ENCODE data around the gene CASD1. TPM values are rescaled to one million over a fixed set of nuclear protein-coding genes. Genes with fewer than 3 reads are reported as not detected.

CASD1 gene
- polyA plus RNA-seq, 1 donor (not counting 4 experiments of a cell fraction or from before 2014, with no cell fraction given) = 7.1 TPM

DNA sequence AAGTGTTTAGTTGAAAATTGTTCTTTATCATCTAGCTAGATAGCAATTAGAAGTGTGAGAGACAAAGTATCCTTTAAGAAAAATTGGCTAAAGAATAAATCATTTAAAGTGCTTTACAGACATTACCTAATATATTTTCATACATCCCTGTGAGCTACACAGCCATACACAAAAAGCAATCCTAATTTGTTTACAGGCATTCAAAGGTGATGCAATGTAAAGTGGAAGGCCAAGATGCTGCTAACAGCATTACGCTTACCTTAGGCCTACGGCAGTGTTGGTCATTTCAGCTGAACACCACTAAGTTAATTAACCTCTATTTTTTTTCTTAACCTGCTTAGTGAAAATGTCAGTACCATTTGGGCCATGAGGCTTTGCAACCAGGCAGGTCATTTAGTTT, 10.7 kb upstream of the CASD1 start:
- Histone ChIP-seq H3K9ac (ENCODE audit: control insufficient read depth, extremely low read depth, insufficient read depth, low read length) (no peak overlapping the region), H3K4me2 (ENCODE audit: control insufficient read depth, extremely low read depth, insufficient read depth, low read depth, low read length) (no peak overlapping the region), H3K4me3 (ENCODE audit: control insufficient read depth in 2 of 3, extremely low read depth in 1 of 3, insufficient read depth in 2 of 3, low read depth in 1 of 3, low read length in 3 of 3) (no peak overlapping the region), H4K20me1 (ENCODE audit: control insufficient read depth, extremely low read depth, insufficient read depth, low read length) (no peaks in the 10 kb centered on the region), H3K9me3 (ENCODE audit: control insufficient read depth, low read depth, low read length) (no peaks in the 10 kb centered on the region), H3K27ac (ENCODE audit: control insufficient read depth, insufficient read depth, low read length) (no peak overlapping the region), H3K27me3 (ENCODE audit: control insufficient read depth, extremely low read depth, insufficient read depth, low read length) (no peaks in the 10 kb centered on the region), H2AFZ (ENCODE audit: control insufficient read depth, low read length) (no peak overlapping the region), H3K36me3 (ENCODE audit: control insufficient read depth in 2 of 2, extremely low read depth in 1 of 2, insufficient read depth in 2 of 2, low read length in 2 of 2) (no peaks in the 10 kb centered on the region), H3K79me2 (ENCODE audit: control insufficient read depth, insufficient read depth, low read length) (no peaks in the 10 kb centered on the region), H3K9me1 (ENCODE audit: control insufficient read depth, extremely low read depth, insufficient read depth, low read length) (no peaks in the 10 kb centered on the region), H3K4me1 (ENCODE audit: control insufficient read depth, extremely low read depth, insufficient read depth, low read length) (no peaks in the 10 kb centered on the region)
- dilution Hi-C loops (cut with MboI; ENCODE audit: extremely low pct_ligation_motif_present, low sequenced_read_pairs) = no loop called here
- TF ChIP-seq, protein P1, sequence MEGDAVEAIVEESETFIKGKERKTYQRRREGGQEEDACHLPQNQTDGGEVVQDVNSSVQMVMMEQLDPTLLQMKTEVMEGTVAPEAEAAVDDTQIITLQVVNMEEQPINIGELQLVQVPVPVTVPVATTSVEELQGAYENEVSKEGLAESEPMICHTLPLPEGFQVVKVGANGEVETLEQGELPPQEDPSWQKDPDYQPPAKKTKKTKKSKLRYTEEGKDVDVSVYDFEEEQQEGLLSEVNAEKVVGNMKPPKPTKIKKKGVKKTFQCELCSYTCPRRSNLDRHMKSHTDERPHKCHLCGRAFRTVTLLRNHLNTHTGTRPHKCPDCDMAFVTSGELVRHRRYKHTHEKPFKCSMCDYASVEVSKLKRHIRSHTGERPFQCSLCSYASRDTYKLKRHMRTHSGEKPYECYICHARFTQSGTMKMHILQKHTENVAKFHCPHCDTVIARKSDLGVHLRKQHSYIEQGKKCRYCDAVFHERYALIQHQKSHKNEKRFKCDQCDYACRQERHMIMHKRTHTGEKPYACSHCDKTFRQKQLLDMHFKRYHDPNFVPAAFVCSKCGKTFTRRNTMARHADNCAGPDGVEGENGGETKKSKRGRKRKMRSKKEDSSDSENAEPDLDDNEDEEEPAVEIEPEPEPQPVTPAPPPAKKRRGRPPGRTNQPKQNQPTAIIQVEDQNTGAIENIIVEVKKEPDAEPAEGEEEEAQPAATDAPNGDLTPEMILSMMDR (optimal IDR thresholded peaks at IDR 0.05 in 1 of 3, IDR thresholded peaks at IDR 0.05 in 1 of 3, conservative IDR thresholded peaks at IDR 0.05 in 1 of 3; ENCODE audit: extremely low read depth in 1 of 3, insufficient read depth in 2 of 3, low read length in 3 of 3) = no peak
- no peak for TF ChIP-seq EZH2 (IDR thresholded peaks at IDR 0.05; ENCODE audit: low read length)
- DNase-seq (ENCODE audit: low read depth, low spot score) (no peak), FAIRE-seq (no peak)

DNA sequence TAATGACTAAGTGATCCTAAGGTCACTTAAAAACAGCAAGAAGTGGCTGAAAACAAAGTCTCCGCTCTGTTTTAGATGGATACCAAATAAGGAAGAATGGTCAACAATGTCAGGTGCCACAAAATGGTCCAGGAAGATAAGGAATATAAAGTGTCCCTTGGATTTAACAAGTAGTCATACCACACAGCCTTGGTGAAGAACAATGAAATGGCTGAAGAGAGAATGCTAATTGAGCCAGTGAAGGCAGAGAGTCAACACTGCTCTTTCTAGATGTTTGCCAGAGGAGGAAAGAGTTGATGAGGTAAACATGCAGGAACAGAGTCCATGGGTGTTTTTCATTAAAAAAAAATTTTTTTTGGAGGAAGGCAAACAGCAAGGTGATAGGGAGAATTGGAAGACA, 2.1 kb upstream of the CASD1 start:
- Histone ChIP-seq H3K36me3 (ENCODE audit: control insufficient read depth in 2 of 2, extremely low read depth in 1 of 2, insufficient read depth in 2 of 2, low read length in 2 of 2) (no peaks in the 10 kb centered on the region), H3K27me3 (ENCODE audit: control insufficient read depth, extremely low read depth, insufficient read depth, low read length) (no peaks in the 10 kb centered on the region), H3K79me2 (ENCODE audit: control insufficient read depth, insufficient read depth, low read length) (no peaks in the 10 kb centered on the region), H4K20me1 (ENCODE audit: control insufficient read depth, extremely low read depth, insufficient read depth, low read length) (no peaks in the 10 kb centered on the region), H3K9me3 (ENCODE audit: control insufficient read depth, low read depth, low read length) (no peaks in the 10 kb centered on the region), H2AFZ (ENCODE audit: control insufficient read depth, low read length) (no peak overlapping the region), H3K4me3 (ENCODE audit: control insufficient read depth in 2 of 3, extremely low read depth in 1 of 3, insufficient read depth in 2 of 3, low read depth in 1 of 3, low read length in 3 of 3) (no peak overlapping the region), H3K4me1 (ENCODE audit: control insufficient read depth, extremely low read depth, insufficient read depth, low read length) (peaks cover 14% of the 10 kb centered on the region), H3K4me2 (ENCODE audit: control insufficient read depth, extremely low read depth, insufficient read depth, low read depth, low read length) (no peak overlapping the region), H3K9ac (ENCODE audit: control insufficient read depth, extremely low read depth, insufficient read depth, low read length) (no peak overlapping the region), H3K27ac (ENCODE audit: control insufficient read depth, insufficient read depth, low read length) (no peak overlapping the region), H3K9me1 (ENCODE audit: control insufficient read depth, extremely low read depth, insufficient read depth, low read length) (no peaks in the 10 kb centered on the region)
- dilution Hi-C loops (cut with MboI; ENCODE audit: extremely low pct_ligation_motif_present, low sequenced_read_pairs) = no loop called here
- no peak for DNase-seq (ENCODE audit: low read depth, low spot score)
- TF ChIP-seq, protein P1 (optimal IDR thresholded peaks at IDR 0.05 in 1 of 3, IDR thresholded peaks at IDR 0.05 in 1 of 3, conservative IDR thresholded peaks at IDR 0.05 in 1 of 3; ENCODE audit: extremely low read depth in 1 of 3, insufficient read depth in 2 of 3, low read length in 3 of 3) = no peak
- TF ChIP-seq EZH2 (IDR thresholded peaks at IDR 0.05; ENCODE audit: low read length) = no peak
- FAIRE-seq = no peak

Data from keratinocyte (primary cell).